B cell (primary cell): ENCODE results near the gene TIMM23B.
"Not testable (repeated sequence)": the region's sequence is repeated elsewhere in the genome, so short reads cannot be mapped to it uniquely, and the experiment has no call there.

ENCODE experiments used
- EZH2 ChIP-seq: IDR thresholded peaks from 2 replicates; pipeline ENCODE4 v1.6.1; 2012; ENCODE audit warnings: borderline replicate concordance, low read depth, mild to moderate bottlenecking, moderate library complexity, low read length; ENCODE audit not compliant: insufficient read depth, poor library complexity, severe bottlenecking
- TF ChIP-seq, protein P1 (sequence below): fragments of 200-600 bp; IDR thresholded peaks from one replicate; pipeline ENCODE4 v1.8.0; 2022; ENCODE audit warnings: antibody characterized with exemption, mild to moderate bottlenecking

DNA sequence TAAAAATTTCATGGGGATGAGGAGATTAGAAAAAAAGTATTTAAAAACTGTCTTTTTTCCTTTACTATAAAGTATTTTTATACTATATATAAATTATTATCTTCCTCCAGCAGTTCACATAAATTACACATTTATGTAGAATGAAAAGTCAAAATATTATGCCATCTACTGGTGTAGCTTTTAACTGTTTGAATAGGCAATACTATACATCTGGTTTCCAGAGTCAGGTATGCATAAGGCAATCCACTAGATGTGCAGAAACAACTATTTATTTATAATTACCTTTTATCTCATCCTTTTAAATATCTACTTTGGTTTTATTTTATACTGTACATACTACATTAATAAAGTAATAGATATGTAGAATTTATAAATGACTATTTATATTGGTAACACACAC, 25.4 kb upstream of the TIMM23B start:
- TF ChIP-seq, protein P1, sequence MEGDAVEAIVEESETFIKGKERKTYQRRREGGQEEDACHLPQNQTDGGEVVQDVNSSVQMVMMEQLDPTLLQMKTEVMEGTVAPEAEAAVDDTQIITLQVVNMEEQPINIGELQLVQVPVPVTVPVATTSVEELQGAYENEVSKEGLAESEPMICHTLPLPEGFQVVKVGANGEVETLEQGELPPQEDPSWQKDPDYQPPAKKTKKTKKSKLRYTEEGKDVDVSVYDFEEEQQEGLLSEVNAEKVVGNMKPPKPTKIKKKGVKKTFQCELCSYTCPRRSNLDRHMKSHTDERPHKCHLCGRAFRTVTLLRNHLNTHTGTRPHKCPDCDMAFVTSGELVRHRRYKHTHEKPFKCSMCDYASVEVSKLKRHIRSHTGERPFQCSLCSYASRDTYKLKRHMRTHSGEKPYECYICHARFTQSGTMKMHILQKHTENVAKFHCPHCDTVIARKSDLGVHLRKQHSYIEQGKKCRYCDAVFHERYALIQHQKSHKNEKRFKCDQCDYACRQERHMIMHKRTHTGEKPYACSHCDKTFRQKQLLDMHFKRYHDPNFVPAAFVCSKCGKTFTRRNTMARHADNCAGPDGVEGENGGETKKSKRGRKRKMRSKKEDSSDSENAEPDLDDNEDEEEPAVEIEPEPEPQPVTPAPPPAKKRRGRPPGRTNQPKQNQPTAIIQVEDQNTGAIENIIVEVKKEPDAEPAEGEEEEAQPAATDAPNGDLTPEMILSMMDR: not testable (repeated sequence)
- not testable (repeated sequence) for TF ChIP-seq EZH2
